ENCODE measurements around the gene BGLAP.
A peak's percentile ranks its signal among the peaks of the same experiment; 100 is the strongest.

DNA sequence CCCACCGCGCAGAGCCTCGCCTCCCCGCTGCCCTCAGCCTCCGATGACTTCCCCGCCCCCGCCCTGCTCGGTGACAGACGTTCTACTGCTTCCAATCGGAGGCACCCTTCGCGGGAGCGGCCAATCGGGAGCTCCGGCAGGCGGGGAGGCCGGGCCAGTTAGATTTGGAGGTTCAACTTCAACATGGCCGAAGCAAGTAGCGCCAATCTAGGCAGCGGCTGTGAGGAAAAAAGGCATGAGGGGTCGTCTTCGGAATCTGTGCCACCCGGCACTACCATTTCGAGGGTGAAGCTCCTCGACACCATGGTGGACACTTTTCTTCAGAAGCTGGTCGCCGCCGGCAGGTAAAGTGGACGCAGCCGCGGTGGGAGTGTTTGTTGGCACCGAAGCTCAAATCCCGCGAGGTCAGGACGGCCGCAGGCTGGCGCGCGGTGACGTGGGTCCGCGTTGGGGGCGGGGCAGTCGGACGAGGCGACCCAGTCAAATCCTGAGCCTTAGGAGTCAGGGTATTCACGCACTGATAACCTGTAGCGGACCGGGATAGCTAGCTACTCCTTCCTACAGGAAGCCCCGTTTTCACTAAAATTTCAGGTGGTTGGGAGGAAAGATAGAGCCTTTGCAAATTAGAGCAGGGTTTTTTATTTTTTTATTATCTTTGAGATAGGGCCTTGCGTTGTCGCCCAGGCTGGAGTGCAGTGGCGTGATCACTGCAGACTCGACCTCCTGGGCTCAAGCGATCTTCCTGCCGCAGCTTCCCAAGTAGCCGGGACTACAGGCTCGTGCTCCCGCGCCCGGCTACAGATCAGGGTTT lies 28.9 kb upstream of the BGLAP start, which contains the start of gene PMF1:
- peak; percentile 65 for TF ChIP-seq POLR2A (IDR thresholded peaks at IDR 0.05)
- TF ChIP-seq, protein P1, sequence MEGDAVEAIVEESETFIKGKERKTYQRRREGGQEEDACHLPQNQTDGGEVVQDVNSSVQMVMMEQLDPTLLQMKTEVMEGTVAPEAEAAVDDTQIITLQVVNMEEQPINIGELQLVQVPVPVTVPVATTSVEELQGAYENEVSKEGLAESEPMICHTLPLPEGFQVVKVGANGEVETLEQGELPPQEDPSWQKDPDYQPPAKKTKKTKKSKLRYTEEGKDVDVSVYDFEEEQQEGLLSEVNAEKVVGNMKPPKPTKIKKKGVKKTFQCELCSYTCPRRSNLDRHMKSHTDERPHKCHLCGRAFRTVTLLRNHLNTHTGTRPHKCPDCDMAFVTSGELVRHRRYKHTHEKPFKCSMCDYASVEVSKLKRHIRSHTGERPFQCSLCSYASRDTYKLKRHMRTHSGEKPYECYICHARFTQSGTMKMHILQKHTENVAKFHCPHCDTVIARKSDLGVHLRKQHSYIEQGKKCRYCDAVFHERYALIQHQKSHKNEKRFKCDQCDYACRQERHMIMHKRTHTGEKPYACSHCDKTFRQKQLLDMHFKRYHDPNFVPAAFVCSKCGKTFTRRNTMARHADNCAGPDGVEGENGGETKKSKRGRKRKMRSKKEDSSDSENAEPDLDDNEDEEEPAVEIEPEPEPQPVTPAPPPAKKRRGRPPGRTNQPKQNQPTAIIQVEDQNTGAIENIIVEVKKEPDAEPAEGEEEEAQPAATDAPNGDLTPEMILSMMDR (IDR thresholded peaks at IDR 0.05), result no peak
- TF ChIP-seq EP300 (IDR thresholded peaks at IDR 0.05), result peak; percentile 65
